ENCODE measurements around the gene LOXL1.

DNA sequence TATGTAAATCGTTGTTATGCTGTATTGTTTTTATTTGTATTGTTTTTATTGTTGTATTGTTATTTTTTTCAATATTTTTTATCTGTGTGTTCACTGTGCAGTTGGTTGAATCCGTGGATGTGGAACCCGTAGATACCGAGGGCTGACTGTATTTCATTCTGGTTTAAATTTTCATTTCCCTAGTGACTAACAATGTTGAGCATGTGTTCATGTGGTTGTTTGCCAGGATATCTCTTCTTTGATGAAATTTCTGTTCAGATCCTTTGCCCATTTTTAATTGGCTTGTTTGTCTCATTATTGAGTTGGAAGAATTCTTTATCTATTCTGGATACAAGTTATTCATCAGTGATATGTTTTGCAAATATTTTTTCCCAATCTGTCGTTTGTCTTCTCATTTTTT, 36.2 kb downstream of the LOXL1 start:
- TF ChIP-seq, protein P1, sequence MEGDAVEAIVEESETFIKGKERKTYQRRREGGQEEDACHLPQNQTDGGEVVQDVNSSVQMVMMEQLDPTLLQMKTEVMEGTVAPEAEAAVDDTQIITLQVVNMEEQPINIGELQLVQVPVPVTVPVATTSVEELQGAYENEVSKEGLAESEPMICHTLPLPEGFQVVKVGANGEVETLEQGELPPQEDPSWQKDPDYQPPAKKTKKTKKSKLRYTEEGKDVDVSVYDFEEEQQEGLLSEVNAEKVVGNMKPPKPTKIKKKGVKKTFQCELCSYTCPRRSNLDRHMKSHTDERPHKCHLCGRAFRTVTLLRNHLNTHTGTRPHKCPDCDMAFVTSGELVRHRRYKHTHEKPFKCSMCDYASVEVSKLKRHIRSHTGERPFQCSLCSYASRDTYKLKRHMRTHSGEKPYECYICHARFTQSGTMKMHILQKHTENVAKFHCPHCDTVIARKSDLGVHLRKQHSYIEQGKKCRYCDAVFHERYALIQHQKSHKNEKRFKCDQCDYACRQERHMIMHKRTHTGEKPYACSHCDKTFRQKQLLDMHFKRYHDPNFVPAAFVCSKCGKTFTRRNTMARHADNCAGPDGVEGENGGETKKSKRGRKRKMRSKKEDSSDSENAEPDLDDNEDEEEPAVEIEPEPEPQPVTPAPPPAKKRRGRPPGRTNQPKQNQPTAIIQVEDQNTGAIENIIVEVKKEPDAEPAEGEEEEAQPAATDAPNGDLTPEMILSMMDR (IDR thresholded peaks at IDR 0.05), result no peak
- TF ChIP-seq POLR2A (IDR thresholded peaks at IDR 0.05) (no peak), POLR2AphosphoS5 (IDR thresholded peaks at IDR 0.05; ENCODE audit: insufficient read depth in 1 of 2, low read depth in 1 of 2) (no peak)

Data from vagina (tissue), 2 donors.